ENCODE results near the gene EXTL1.

Gene EXTL1

GRCh38 chr1:26025517-26025916, 3.9 kb downstream of the EXTL1 start:
- DNase-seq = no peak

GRCh38 chr1:26027716-26028489, 6.3 kb downstream of the EXTL1 start:
- DNase-seq = no peak

GRCh38 chr1:26028490-26028980, 7.0 kb downstream of the EXTL1 start:
- no peak for DNase-seq

GRCh38 chr1:26029054-26029863, 7.7 kb downstream of the EXTL1 start:
- DNase-seq = no peak

DNA sequence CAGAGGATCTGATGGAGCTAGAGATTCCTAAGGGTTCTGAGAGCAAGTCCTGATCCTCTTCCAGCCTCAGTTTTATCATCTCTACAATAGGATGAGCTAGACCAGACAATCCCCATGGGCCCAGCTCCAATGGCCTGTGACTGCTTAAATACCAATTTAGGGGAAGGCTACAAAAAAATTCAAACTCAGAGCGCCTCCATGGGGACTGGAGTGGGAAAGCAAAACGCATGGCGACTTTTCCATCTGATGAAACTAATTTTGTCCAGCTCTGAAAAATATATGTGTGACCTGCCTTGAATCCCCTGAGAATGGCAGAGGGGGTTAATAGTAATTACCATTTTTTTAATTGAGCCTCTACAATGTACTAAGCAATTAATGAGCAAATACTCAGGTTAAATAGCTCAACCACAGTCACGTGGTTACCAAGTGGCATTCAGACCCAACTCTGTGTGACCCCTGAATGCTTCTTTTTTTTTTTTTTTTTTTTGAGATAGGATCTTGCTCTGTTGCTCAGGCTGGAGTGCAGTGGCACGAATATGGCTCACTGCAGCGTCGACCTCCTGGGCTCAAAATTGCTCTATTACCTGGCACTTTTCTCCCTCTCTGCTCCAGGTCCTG, 8.4 kb downstream of the EXTL1 start:
- DNase-seq = no peak

- no peak for DNase-seq
These were observed 9.6 kb downstream of the EXTL1 start for GRCh38 chr1:26031196-26031595.

- no peak for DNase-seq
These were observed 10.1 kb downstream of the EXTL1 start for GRCh38 chr1:26031611-26032220.

GRCh38 chr1:26032656-26033357, 11.2 kb downstream of the EXTL1 start:
- DNase-seq = no peak

GRCh38 chr1:26034504-26035202, 13.1 kb downstream of the EXTL1 start:
- no peak for DNase-seq

- peak; percentile 75 for DNase-seq
These were observed 13.8 kb downstream of the EXTL1 start for GRCh38 chr1:26035203-26035958.

DNA sequence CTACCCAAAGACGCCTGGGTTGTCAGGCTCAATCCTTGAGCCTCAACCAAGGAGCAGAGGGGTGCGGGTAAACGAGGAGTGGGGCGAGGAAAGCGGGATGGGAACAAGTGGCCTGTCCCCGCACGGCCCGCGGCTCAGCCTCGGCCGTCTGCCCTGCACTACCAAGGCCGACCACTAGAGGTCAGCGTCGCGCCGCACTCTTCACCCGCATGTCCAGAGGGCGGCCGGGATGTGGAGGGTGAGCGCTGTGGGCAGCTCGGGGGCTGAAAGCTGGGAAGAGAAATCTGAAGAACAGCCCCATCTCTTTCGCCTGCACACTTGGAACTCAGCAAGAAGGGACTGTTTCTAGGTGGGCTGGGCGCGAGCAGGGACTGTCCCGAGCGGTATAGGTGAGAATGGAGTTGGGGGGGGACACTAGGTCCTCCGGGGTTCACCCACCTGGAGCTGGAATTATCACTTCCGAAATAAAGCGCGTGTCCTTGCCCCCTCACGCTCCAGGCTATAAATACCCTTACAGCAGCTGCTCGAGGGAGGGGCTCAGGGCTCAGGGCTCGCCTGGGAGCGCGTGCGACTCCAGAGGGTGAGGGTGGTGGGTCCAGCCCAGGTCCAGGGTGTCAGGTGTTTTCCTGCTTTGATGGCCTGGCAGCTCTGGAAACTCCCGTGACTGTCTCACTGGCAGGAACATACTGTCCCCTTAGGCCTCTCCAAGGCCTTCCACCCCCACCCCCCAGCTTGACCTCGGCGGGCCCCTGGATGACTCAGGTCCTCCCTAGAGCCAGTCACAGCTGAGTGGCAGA, 14.6 kb downstream of the EXTL1 start:
- DNase-seq = peak; percentile 18

DNA sequence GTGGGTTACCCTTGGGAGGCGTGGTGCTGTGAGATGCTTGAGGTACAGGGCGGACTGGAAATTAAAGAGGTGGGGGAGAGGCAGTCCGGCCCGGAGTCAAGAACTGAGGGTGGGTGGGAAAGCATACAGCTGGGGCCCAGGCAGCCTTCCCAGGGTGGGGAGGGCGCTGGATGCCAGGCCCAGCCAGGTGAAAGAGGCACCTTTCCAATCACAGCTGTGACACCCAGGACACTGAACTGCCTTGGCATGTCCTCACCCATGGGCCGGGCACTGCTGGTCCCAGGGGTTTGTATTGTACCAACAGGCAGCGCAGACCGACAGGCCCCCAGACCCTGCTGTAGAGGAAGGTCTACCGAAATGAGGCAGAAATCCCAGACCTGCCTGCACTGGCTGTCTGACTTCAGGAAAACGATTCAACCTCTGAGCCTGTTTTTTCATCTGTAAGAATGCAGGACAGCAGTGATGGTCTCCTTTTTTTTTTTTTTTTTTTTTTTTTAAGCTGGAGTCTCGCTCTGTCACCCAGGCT, 15.2 kb downstream of the EXTL1 start:
- no peak for DNase-seq

GRCh38 chr1:26037904-26038303, 16.3 kb downstream of the EXTL1 start:
- DNase-seq = no peak

GRCh38 chr1:26038477-26038876, 16.9 kb downstream of the EXTL1 start:
- DNase-seq = no peak

DNA sequence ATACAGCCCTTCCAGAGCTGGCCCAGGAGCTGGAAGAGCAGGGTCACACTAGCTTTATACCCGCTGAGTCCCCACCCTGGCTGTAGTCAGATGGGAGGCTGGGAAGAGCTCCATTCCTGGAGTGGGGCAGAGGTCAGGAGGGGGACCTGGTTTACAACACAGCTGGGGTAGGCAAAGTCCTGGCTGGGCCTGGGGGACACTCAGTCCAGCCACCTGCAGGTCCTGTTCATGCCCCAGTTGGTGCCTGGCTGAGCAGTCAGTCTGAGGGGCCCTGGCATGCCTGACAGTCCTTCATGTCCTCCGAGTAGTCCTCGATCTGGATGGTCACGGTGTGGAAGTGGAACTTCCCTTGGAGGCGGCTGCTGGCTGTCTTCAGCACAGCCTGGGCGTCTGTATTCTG, 17.3 kb downstream of the EXTL1 start:
- DNase-seq = no peak

DNA sequence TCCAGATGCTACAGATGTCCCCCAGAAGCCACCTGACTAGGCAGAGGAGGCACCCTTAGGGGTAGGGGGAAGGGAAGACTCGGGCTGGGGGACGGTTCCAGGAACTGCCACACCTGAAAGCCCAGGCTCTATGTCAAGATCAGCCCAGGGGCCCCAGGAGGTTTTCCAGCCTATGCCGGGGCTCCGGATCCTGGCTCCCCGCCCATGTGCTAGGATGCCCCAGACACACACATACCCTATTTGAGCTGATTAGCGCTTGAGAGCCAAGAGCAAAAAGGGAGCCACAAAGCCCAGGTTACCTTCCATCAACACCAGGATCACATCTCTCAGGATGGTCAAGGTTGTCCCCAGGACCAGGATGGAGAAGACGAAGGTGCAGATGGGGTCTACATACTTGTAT, 19.8 kb downstream of the EXTL1 start:
- DNase-seq = no peak

GRCh38 chr1:26041978-26042377, 20.4 kb downstream of the EXTL1 start:
- no peak for DNase-seq

DNA sequence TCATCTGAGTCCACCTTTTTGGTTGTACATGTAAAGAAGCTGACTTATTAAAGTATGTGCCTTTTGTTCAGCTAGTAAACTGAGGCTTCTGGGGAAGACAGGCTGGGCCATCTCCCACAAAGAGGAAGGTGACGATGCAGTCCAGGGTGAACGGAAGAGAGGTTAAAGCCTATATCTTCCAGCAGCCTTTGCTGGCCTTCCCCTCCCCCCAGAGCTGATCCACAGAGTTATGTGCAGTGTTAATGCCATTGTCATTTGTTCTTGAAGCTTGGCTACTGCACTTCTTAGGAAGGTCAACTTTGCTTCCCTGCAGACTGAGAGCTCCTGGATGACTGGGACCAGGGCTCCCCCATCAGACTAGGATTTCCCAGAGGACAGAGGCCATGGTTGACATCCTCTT, 22.2 kb downstream of the EXTL1 start:
- DNase-seq = no peak

DNA sequence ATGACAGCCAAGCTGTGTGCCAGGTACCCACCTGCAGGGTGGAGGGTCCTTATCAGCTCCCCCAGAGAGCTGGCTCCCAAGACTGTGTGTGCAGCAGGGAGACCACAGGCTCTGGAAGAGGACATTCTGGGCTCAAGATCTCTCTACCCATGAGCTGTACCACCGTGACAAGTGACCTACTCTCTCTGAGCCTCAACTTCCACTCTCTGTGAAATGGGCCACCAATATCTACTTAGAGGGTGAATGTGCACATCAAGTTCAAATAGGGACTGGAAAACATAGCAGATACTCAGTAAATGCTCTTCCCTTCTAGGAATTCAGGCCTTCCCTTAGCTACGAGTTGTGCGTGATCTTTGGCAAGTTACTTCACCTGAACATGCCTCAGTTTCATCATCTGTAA, 22.8 kb downstream of the EXTL1 start:
- no peak for DNase-seq

Measured in NCI-H748 treated with DMSO at 0.1 percent for 48 hours (cell line).